Measurements from ENCODE around the gene DHH.

Gene DHH

GRCh38 chr12:49043241-49043640 is 51.4 kb downstream of the DHH start:
- H3K9me3 Mint-ChIP-seq, result no peaks in the 10 kb centered on the region
- DNase-seq, result no peak
- no peaks in the 10 kb centered on the region for H3K4me1 Mint-ChIP-seq
- no peak overlapping the region for H3K27ac Mint-ChIP-seq
- H3K4me3 Mint-ChIP-seq, result no peak overlapping the region
- TF ChIP-seq CTCF (IDR thresholded peaks at IDR 0.05), result no peak
- H3K27me3 Mint-ChIP-seq (ENCODE audit: low read depth, poor library complexity), result peaks cover 5% of the 10 kb centered on the region
- peaks cover 70% of the 10 kb centered on the region for H3K36me3 Mint-ChIP-seq (ENCODE audit: low read depth)

- H3K27ac Mint-ChIP-seq, result no peak overlapping the region
- H3K9me3 Mint-ChIP-seq, result no peaks in the 10 kb centered on the region
- H3K4me3 Mint-ChIP-seq, result no peak overlapping the region
- peaks cover 65% of the 10 kb centered on the region for H3K36me3 Mint-ChIP-seq (ENCODE audit: low read depth)
- peaks cover 5% of the 10 kb centered on the region for H3K27me3 Mint-ChIP-seq (ENCODE audit: low read depth, poor library complexity)
- H3K4me1 Mint-ChIP-seq, result no peaks in the 10 kb centered on the region
- TF ChIP-seq CTCF (IDR thresholded peaks at IDR 0.05), result no peak
- DNase-seq, result no peak
Observed at GRCh38 chr12:49041881-49042484, 52.6 kb downstream of the DHH start.

DNA sequence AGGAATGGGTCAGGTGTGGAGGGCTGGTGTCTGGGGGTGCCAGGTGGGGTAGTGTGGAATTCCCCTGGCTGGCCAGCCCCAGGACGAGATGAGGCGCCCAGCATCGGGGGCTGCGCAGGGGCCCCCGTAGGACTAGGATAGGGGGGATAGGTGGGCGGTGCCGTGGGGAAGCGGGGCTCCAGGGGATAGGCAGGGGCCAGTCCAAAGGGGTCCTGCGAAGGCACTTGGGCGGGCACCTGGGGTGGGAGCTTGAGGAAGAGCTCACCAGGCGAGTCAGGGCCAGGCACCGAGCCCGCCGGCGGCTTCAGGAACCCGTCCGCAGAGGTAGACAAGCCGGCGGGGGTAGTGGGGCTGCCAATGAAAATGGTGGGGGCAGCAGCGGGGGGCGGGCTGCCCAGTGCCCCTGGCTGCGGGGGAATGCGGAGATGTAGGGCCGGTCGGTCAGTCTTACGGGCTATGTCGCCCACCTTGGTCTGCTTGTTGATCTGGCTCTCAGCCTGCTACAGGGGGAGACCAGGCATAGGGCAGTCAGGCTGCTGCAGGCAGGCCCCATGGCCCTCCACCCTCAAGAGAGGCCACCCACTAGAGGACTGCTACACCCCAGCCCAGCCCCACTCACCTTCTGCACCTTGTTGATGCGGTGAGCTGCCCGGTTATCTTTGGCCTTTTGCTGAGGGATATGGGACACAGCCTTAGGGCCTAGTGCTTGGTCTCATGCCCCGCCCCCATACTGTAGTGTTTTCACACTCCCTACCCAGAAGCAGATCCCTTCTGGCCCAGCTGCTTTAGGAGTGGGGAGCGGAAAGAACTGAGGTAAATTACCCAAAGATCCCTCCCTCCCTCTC is 53.3 kb downstream of the DHH start:
- H3K27ac Mint-ChIP-seq, result no peak overlapping the region
- DNase-seq, result no peak
- H3K27me3 Mint-ChIP-seq (ENCODE audit: low read depth, poor library complexity), result peaks cover 5% of the 10 kb centered on the region
- no peaks in the 10 kb centered on the region for H3K4me1 Mint-ChIP-seq
- TF ChIP-seq CTCF (IDR thresholded peaks at IDR 0.05), result no peak
- H3K4me3 Mint-ChIP-seq, result no peak overlapping the region
- H3K36me3 Mint-ChIP-seq (ENCODE audit: low read depth), result peaks cover 64% of the 10 kb centered on the region
- no peaks in the 10 kb centered on the region for H3K9me3 Mint-ChIP-seq

- no peak for TF ChIP-seq CTCF (IDR thresholded peaks at IDR 0.05)
- Mint-ChIP-seq H3K27ac (no peak overlapping the region), H3K36me3 (ENCODE audit: low read depth) (peaks cover 62% of the 10 kb centered on the region), H3K9me3 (no peaks in the 10 kb centered on the region), H3K4me1 (no peaks in the 10 kb centered on the region), H3K27me3 (ENCODE audit: low read depth, poor library complexity) (peaks cover 3% of the 10 kb centered on the region), H3K4me3 (no peak overlapping the region)
- no peak for DNase-seq
Observed at GRCh38 chr12:49040364-49040855, 54.2 kb downstream of the DHH start.

DNA sequence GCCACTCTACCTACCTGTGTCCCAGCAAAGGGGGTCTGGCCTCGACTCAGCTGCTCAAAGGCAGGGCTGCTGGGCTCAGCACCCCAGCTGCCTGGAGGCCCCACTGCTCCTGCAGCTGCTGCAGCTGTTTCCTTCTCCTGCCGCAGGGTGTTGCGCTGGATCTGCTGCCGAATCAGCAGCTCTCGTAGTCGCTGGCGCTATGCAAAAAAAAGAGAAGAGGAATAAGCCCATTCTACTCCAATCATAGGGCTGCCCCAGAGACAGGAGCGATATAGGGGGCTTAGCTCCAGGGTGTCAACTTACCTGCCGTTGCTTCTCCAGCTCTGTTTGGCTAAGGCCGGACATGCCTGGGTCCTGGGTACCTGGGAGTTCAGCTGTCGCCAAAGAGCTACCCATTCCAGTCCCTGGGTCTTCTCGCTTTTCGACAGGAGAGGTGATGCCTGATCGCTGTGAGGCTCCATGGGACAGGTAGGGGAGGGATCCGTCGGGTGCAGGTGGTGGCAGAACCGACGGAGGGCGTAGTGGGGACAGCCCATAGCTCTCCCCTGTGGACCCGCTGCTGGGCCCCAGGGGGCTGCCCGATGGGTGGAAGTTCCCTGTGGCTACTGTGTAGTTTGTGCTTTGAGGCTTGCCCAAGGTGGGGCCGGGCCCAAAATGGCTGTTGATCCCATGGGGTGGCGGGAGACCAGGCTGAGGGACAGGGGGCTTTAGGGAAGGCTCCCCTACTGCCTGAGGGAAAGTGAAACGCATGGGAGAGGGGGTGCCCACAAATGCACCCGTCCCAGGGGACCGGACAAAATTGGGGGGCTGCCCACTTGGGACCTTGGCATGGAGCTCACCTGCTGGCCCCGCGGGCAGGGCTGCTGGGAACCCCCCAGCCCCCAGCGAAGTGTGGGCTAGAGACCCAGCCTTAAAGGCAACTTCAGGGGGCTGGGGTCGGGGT is 54.9 kb downstream of the DHH start:
- peaks cover 3% of the 10 kb centered on the region for H3K27me3 Mint-ChIP-seq (ENCODE audit: low read depth, poor library complexity)
- no peak overlapping the region for H3K4me3 Mint-ChIP-seq
- peaks cover 58% of the 10 kb centered on the region for H3K36me3 Mint-ChIP-seq (ENCODE audit: low read depth)
- no peaks in the 10 kb centered on the region for H3K4me1 Mint-ChIP-seq
- DNase-seq, result no peak
- no peak for TF ChIP-seq CTCF (IDR thresholded peaks at IDR 0.05)
- no peaks in the 10 kb centered on the region for H3K9me3 Mint-ChIP-seq
- no peak overlapping the region for H3K27ac Mint-ChIP-seq
